Liver (tissue), 9 donors: ENCODE measurements around the gene BAG5. TPM values are rescaled to one million over a fixed set of nuclear protein-coding genes. Genes with fewer than 3 reads are reported as not detected.

ENCODE experiments used
- DNase-seq: peaks from one replicate; pipeline ENCODE4 v3.0.0-alpha.2; 2017; ENCODE audit warnings: low spot score
- H3K27ac ChIP-seq, 2 donors: one replicate each; pipeline ENCODE4 v1.7.0; 2013; ENCODE audit warnings: inconsistent platforms in 2 of 2, low read length in 2 of 2, control low read depth in 1 of 2, low read depth in 1 of 2, mild to moderate bottlenecking in 1 of 2
- H3K27me3 ChIP-seq, 4 donors: one replicate each; pipeline versions ENCODE4 v1.6.1 to v1.7.0; 2013; ENCODE audit warnings: low read length in 3 of 4, inconsistent platforms in 1 of 4, mild to moderate bottlenecking in 1 of 4, moderate library complexity in 1 of 4; ENCODE audit not compliant: control insufficient read depth in 4 of 4, insufficient read depth in 4 of 4
- H3K36me3 ChIP-seq, 4 donors: one replicate each; pipeline versions ENCODE4 v1.6.1 to v1.7.0; 2013; ENCODE audit warnings: low read length in 3 of 4, mild to moderate bottlenecking in 3 of 4, low read depth in 1 of 4, moderate library complexity in 1 of 4; ENCODE audit not compliant: control insufficient read depth in 4 of 4, insufficient read depth in 3 of 4
- H3K4me1 ChIP-seq, 4 donors: one replicate each; pipeline versions ENCODE4 v1.6.1 to v1.7.0; 2013; ENCODE audit warnings: low read length in 3 of 4, mild to moderate bottlenecking in 3 of 4, moderate library complexity in 1 of 4; ENCODE audit not compliant: control insufficient read depth in 4 of 4, insufficient read depth in 4 of 4
- H3K4me3 ChIP-seq, 3 donors: one replicate each; pipeline versions ENCODE4 v1.6.1 to v1.7.0; 2013; ENCODE audit warnings: low read length in 3 of 3, control low read depth in 1 of 3, low read depth in 1 of 3, mild to moderate bottlenecking in 1 of 3
- H3K9ac ChIP-seq, 2 donors: one replicate each; pipeline ENCODE4 v1.7.0; 2013; ENCODE audit warnings: low read length in 2 of 2, mild to moderate bottlenecking in 2 of 2, moderate library complexity in 2 of 2, control low read depth in 1 of 2, low read depth in 1 of 2
- H3K9me3 ChIP-seq, 4 donors: one replicate each; pipeline versions ENCODE4 v1.6.1 to v1.7.0; 2013; ENCODE audit warnings: low read length in 3 of 4; ENCODE audit not compliant: control insufficient read depth in 4 of 4
- EGR1 ChIP-seq, 2 donors: IDR thresholded peaks; 2 replicates each; pipeline ENCODE4 v1.6.1; 2016 to 2018; ENCODE audit warnings: antibody characterized with exemption in 2 of 2, low read depth in 2 of 2
- FOXA1 ChIP-seq: IDR thresholded peaks from 2 replicates; pipeline ENCODE4 v1.6.1; 2016; ENCODE audit warnings: antibody characterized with exemption
- FOXA2 ChIP-seq: IDR thresholded peaks from 2 replicates; pipeline ENCODE4 v1.6.1; 2016; ENCODE audit warnings: antibody characterized with exemption
- GABPA ChIP-seq, 2 donors: IDR thresholded peaks in 1 of 2; conservative IDR thresholded peaks in 1 of 2; 2 replicates each; pipeline ENCODE4 v1.6.1; 2016; ENCODE audit warnings: antibody characterized with exemption in 2 of 2, mild to moderate bottlenecking in 1 of 2, moderate library complexity in 1 of 2
- HNF4A ChIP-seq, 2 donors: conservative IDR thresholded peaks; 2 replicates each; pipeline ENCODE4 v1.6.1; 2016; ENCODE audit warnings: antibody characterized with exemption in 2 of 2, mild to moderate bottlenecking in 2 of 2
- HNF4G ChIP-seq: IDR thresholded peaks from 2 replicates; pipeline ENCODE4 v1.6.1; 2016; ENCODE audit warnings: antibody characterized with exemption
- JUND ChIP-seq, 2 donors: IDR thresholded peaks; 2 replicates each; pipeline ENCODE4 v1.6.1; 2016; ENCODE audit warnings: antibody characterized with exemption in 2 of 2
- NR2F2 ChIP-seq: IDR thresholded peaks from 2 replicates; pipeline ENCODE4 v1.6.1; 2016; ENCODE audit warnings: antibody characterized with exemption
- RAD21 ChIP-seq, 2 donors: IDR thresholded peaks; 2 replicates each; pipeline ENCODE4 v1.6.1; 2016; ENCODE audit warnings: antibody characterized with exemption in 2 of 2, mild to moderate bottlenecking in 2 of 2
- RXRA ChIP-seq, 2 donors: IDR thresholded peaks; 2 replicates each; pipeline ENCODE4 v1.6.1; 2017 to 2018; ENCODE audit warnings: antibody characterized with exemption in 2 of 2, mild to moderate bottlenecking in 1 of 2
- SP1 ChIP-seq: IDR thresholded peaks from 2 replicates; pipeline ENCODE4 v1.6.1; 2018; ENCODE audit warnings: antibody characterized with exemption, mild to moderate bottlenecking
- TAF1 ChIP-seq: conservative IDR thresholded peaks from 2 replicates; pipeline ENCODE4 v1.6.1; 2016; ENCODE audit warnings: antibody characterized with exemption, mild to moderate bottlenecking
- YY1 ChIP-seq: IDR thresholded peaks from 2 replicates; pipeline ENCODE4 v1.6.1; 2016; ENCODE audit warnings: antibody characterized with exemption, mild to moderate bottlenecking
- ZBTB33 ChIP-seq: IDR thresholded peaks from 2 replicates; pipeline ENCODE4 v1.6.1; 2016; ENCODE audit warnings: antibody characterized with exemption
- WGBS: extraction: QIAGEN DNeasy Blood & Tissue Kit; methylation state at CpG from one replicate; pipeline ENCODE4 v1.1.7; 2013; 5-methylcytosine and 5-hydroxymethylcytosine counted together
- polyA plus RNA-seq, 2 donors: library from polyadenylated mRNA; stranded (reverse) in 1 of 2; unstranded in 1 of 2; fragments of 200-250 nt in 1 of 2; fragments of >200 nt in 1 of 2; fragmentation: Nextera tagmentation in 1 of 2; extraction: Ambion mirVana in 1 of 2; gene quantifications; one replicate each; pipeline versions ENCODE4 v1.2.1 to v1.2.3, GENCODE V29; 2013 to 2015
- total RNA-seq, 2 donors: library from RNA; depleted of rRNA; stranded (reverse); fragments of >200 nt; gene quantifications; one replicate each; pipeline ENCODE4 v1.2.3, GENCODE V29; 2014
- TF ChIP-seq, protein P1 (sequence below): IDR thresholded peaks from 2 replicates; pipeline ENCODE4 v1.6.1; 2016; ENCODE audit warnings: antibody characterized with exemption
- TF ChIP-seq, protein P2 (sequence below): fragments of 150-350 bp; IDR thresholded peaks from 2 replicates; pipeline ENCODE4 v1.5.1; 2017; ENCODE audit warnings: improper control_type of control experiment, low read depth, low read length; ENCODE audit not compliant: missing input control
- TF ChIP-seq, protein P3 (sequence below): IDR thresholded peaks from 2 replicates; pipeline ENCODE4 v1.6.1; 2016; ENCODE audit warnings: antibody characterized with exemption, mild to moderate bottlenecking
- TF ChIP-seq, protein P4 (sequence below): IDR thresholded peaks from 2 replicates; pipeline ENCODE4 v1.6.1; 2016; ENCODE audit warnings: antibody characterized with exemption
- donor health status: healthy.
- donor health status: healthy.
- donor health status: healthy.
- donor health status: healthy.
- donor health status: healthy.

The BAG5 gene
- total and polyA plus RNA-seq, 4 donors, result 5.4 to 12.5 (median 8.8) TPM

DNA sequence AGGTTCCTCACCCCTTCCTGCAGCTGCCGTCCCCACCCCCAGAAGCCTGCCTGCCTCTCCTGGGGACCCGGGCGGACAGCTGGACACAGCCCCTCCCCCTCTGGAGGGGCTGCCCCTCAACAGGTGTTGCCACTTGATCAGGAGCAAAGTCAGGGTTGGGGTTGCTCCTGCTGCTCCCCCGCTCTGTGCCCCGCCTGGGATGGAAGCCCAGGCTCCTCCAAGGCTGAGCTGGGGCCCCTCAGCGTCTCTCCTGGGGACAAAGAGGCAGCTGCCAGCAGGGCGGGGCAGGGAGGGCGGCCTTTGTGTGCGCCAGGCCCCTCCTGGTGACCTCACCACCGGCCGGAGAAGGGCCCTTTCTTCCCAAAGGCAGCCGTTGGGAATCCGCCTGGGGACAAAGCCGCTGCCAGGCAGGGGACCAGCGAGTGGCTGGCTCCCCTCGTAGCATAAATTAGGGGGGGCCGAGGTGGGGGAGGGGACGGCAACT is 19.8 kb downstream of the BAG5 start:
- TF ChIP-seq YY1, result no peak
- TF ChIP-seq, protein P1, sequence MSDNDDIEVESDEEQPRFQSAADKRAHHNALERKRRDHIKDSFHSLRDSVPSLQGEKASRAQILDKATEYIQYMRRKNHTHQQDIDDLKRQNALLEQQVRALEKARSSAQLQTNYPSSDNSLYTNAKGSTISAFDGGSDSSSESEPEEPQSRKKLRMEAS, result no peak
- TF ChIP-seq EGR1 (IDR thresholded peaks at IDR 0.05; ENCODE audit: low read depth in 2 of 2), result no peak
- TF ChIP-seq RXRA (IDR thresholded peaks at IDR 0.05), result no peak
- H3K4me1 ChIP-seq, result peaks cover 0 to 6% (median 0%) of the 10 kb centered on the region in 4 donors
- H3K36me3 ChIP-seq, result no peaks in the 10 kb centered on the region
- no peak overlapping the region for H3K4me3 ChIP-seq
- no peaks in the 10 kb centered on the region for H3K27me3 ChIP-seq
- DNase-seq, result no peak
- no peaks in the 10 kb centered on the region for H3K9me3 ChIP-seq
- no peak overlapping the region for H3K9ac ChIP-seq
- no peak overlapping the region for H3K27ac ChIP-seq
- 29% methylated on average over 18 of the region's 18 CpGs for WGBS

- Histone ChIP-seq H3K4me1 (peaks cover 0 to 6% (median 0%) of the 10 kb centered on the region in 4 donors), H3K27me3 (no peaks in the 10 kb centered on the region), H3K4me3 (no peak overlapping the region), H3K27ac (no peak overlapping the region), H3K36me3 (no peaks in the 10 kb centered on the region), H3K9ac (no peak overlapping the region), H3K9me3 (no peaks in the 10 kb centered on the region)
- no peak for DNase-seq
- TF ChIP-seq GABPA (IDR thresholded peaks at IDR 0.05 in 1 of 2, conservative IDR thresholded peaks at IDR 0.05 in 1 of 2) (no peak), EGR1 (IDR thresholded peaks at IDR 0.05; ENCODE audit: low read depth in 2 of 2) (no peak), RXRA (IDR thresholded peaks at IDR 0.05) (no peak), RAD21 (IDR thresholded peaks at IDR 0.05) (no peak), NR2F2 (no peak), HNF4G (no peak), ZBTB33 (no peak), YY1 (no peak), TAF1 (no peak), FOXA1 (no peak), HNF4A (conservative IDR thresholded peaks at IDR 0.05) (no peak), SP1 (no peak), JUND (IDR thresholded peaks at IDR 0.05) (no peak), FOXA2 (no peak)
- TF ChIP-seq, protein P2, sequence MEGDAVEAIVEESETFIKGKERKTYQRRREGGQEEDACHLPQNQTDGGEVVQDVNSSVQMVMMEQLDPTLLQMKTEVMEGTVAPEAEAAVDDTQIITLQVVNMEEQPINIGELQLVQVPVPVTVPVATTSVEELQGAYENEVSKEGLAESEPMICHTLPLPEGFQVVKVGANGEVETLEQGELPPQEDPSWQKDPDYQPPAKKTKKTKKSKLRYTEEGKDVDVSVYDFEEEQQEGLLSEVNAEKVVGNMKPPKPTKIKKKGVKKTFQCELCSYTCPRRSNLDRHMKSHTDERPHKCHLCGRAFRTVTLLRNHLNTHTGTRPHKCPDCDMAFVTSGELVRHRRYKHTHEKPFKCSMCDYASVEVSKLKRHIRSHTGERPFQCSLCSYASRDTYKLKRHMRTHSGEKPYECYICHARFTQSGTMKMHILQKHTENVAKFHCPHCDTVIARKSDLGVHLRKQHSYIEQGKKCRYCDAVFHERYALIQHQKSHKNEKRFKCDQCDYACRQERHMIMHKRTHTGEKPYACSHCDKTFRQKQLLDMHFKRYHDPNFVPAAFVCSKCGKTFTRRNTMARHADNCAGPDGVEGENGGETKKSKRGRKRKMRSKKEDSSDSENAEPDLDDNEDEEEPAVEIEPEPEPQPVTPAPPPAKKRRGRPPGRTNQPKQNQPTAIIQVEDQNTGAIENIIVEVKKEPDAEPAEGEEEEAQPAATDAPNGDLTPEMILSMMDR, result no peak
- TF ChIP-seq, protein P3, sequence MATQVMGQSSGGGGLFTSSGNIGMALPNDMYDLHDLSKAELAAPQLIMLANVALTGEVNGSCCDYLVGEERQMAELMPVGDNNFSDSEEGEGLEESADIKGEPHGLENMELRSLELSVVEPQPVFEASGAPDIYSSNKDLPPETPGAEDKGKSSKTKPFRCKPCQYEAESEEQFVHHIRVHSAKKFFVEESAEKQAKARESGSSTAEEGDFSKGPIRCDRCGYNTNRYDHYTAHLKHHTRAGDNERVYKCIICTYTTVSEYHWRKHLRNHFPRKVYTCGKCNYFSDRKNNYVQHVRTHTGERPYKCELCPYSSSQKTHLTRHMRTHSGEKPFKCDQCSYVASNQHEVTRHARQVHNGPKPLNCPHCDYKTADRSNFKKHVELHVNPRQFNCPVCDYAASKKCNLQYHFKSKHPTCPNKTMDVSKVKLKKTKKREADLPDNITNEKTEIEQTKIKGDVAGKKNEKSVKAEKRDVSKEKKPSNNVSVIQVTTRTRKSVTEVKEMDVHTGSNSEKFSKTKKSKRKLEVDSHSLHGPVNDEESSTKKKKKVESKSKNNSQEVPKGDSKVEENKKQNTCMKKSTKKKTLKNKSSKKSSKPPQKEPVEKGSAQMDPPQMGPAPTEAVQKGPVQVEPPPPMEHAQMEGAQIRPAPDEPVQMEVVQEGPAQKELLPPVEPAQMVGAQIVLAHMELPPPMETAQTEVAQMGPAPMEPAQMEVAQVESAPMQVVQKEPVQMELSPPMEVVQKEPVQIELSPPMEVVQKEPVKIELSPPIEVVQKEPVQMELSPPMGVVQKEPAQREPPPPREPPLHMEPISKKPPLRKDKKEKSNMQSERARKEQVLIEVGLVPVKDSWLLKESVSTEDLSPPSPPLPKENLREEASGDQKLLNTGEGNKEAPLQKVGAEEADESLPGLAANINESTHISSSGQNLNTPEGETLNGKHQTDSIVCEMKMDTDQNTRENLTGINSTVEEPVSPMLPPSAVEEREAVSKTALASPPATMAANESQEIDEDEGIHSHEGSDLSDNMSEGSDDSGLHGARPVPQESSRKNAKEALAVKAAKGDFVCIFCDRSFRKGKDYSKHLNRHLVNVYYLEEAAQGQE, result no peak
- TF ChIP-seq, protein P1, result no peak
- TF ChIP-seq, protein P4, sequence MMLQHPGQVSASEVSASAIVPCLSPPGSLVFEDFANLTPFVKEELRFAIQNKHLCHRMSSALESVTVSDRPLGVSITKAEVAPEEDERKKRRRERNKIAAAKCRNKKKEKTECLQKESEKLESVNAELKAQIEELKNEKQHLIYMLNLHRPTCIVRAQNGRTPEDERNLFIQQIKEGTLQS, result no peak
- WGBS, result 60% methylated on average over 33 of the region's 33 CpGs
Observed at GRCh38 chr14:103541709-103542604, 20.5 kb downstream of the BAG5 start.
